Measurements from ENCODE around the gene PCP4.
A peak's percentile ranks its signal among the peaks of the same experiment; 100 is the strongest.

DNA sequence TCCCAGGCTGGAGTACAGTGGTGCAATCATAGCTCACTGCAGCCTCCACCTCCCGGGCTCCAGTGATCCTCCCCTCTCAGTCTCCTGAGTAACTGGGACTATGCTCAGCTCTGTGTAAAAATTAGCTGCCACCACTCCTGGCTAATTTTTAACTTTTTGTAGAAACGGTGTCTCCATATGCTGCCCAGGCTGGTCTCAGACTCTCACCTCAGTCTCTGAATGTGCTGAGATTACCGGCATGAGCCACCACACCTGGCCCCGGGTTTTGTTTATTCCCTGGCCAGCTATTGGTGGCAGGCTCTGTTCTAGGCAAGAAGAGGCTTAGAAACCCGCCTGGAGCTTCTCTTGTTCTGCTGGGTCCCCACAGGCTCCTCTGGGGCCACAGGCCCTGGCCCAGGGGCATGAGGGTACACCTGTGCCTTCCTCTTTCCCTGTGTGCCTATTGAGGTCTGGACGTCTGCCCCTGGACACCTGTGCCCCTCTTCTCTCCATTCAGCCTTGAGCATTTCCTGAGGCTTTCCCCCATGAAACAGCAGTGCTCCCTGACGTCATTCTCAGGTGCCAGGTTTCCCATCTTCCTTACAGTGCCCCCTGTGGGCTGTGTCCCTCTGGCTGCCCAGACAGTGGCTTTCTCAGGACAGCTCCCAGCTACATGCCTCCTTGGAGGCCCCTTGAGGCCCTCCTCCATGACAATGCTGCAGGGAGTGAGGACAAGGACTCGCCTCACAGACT is 57.5 kb downstream of the PCP4 start:
- TF ChIP-seq, protein P1, sequence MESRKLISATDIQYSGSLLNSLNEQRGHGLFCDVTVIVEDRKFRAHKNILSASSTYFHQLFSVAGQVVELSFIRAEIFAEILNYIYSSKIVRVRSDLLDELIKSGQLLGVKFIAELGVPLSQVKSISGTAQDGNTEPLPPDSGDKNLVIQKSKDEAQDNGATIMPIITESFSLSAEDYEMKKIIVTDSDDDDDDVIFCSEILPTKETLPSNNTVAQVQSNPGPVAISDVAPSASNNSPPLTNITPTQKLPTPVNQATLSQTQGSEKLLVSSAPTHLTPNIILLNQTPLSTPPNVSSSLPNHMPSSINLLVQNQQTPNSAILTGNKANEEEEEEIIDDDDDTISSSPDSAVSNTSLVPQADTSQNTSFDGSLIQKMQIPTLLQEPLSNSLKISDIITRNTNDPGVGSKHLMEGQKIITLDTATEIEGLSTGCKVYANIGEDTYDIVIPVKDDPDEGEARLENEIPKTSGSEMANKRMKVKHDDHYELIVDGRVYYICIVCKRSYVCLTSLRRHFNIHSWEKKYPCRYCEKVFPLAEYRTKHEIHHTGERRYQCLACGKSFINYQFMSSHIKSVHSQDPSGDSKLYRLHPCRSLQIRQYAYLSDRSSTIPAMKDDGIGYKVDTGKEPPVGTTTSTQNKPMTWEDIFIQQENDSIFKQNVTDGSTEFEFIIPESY (CRISPR knock-in tag; IDR thresholded peaks at IDR 0.05): no peak
- no peak for TF ChIP-seq ZBTB7A (IDR thresholded peaks at IDR 0.05; ENCODE audit: borderline replicate concordance, control insufficient read depth, low read depth, low read length)
- TF ChIP-seq, protein P2, sequence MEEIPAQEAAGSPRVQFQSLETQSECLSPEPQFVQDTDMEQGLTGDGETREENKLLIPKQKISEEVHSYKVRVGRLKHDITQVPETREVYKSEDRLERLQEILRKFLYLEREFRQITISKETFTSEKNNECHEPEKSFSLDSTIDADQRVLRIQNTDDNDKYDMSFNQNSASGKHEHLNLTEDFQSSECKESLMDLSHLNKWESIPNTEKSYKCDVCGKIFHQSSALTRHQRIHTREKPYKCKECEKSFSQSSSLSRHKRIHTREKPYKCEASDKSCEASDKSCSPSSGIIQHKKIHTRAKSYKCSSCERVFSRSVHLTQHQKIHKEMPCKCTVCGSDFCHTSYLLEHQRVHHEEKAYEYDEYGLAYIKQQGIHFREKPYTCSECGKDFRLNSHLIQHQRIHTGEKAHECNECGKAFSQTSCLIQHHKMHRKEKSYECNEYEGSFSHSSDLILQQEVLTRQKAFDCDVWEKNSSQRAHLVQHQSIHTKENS (CRISPR knock-in tag; IDR thresholded peaks at IDR 0.05): no peak
- no peak for TF ChIP-seq POLR2A (conservative IDR thresholded peaks at IDR 0.05)
- TF ChIP-seq, protein P3, sequence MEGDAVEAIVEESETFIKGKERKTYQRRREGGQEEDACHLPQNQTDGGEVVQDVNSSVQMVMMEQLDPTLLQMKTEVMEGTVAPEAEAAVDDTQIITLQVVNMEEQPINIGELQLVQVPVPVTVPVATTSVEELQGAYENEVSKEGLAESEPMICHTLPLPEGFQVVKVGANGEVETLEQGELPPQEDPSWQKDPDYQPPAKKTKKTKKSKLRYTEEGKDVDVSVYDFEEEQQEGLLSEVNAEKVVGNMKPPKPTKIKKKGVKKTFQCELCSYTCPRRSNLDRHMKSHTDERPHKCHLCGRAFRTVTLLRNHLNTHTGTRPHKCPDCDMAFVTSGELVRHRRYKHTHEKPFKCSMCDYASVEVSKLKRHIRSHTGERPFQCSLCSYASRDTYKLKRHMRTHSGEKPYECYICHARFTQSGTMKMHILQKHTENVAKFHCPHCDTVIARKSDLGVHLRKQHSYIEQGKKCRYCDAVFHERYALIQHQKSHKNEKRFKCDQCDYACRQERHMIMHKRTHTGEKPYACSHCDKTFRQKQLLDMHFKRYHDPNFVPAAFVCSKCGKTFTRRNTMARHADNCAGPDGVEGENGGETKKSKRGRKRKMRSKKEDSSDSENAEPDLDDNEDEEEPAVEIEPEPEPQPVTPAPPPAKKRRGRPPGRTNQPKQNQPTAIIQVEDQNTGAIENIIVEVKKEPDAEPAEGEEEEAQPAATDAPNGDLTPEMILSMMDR (IDR thresholded peaks at IDR 0.05 in 2 of 3, conservative IDR thresholded peaks at IDR 0.05 in 1 of 3; ENCODE audit: insufficient read depth in 2 of 3, low read depth in 1 of 3, low read length in 3 of 3): 0 out of 6 replicates have a peak, but pooled peaks of 2 of the 3 experiments have one; percentile 15 to 16
- TF ChIP-seq SP1 (CRISPR knock-in tag; IDR thresholded peaks at IDR 0.05): no peak
- TF ChIP-seq, protein P4, sequence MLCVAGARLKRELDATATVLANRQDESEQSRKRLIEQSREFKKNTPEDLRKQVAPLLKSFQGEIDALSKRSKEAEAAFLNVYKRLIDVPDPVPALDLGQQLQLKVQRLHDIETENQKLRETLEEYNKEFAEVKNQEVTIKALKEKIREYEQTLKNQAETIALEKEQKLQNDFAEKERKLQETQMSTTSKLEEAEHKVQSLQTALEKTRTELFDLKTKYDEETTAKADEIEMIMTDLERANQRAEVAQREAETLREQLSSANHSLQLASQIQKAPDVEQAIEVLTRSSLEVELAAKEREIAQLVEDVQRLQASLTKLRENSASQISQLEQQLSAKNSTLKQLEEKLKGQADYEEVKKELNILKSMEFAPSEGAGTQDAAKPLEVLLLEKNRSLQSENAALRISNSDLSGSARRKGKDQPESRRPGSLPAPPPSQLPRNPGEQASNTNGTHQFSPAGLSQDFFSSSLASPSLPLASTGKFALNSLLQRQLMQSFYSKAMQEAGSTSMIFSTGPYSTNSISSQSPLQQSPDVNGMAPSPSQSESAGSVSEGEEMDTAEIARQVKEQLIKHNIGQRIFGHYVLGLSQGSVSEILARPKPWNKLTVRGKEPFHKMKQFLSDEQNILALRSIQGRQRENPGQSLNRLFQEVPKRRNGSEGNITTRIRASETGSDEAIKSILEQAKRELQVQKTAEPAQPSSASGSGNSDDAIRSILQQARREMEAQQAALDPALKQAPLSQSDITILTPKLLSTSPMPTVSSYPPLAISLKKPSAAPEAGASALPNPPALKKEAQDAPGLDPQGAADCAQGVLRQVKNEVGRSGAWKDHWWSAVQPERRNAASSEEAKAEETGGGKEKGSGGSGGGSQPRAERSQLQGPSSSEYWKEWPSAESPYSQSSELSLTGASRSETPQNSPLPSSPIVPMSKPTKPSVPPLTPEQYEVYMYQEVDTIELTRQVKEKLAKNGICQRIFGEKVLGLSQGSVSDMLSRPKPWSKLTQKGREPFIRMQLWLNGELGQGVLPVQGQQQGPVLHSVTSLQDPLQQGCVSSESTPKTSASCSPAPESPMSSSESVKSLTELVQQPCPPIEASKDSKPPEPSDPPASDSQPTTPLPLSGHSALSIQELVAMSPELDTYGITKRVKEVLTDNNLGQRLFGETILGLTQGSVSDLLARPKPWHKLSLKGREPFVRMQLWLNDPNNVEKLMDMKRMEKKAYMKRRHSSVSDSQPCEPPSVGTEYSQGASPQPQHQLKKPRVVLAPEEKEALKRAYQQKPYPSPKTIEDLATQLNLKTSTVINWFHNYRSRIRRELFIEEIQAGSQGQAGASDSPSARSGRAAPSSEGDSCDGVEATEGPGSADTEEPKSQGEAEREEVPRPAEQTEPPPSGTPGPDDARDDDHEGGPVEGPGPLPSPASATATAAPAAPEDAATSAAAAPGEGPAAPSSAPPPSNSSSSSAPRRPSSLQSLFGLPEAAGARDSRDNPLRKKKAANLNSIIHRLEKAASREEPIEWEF (CRISPR knock-in tag; IDR thresholded peaks at IDR 0.05): no peak
- TF ChIP-seq, protein P5, sequence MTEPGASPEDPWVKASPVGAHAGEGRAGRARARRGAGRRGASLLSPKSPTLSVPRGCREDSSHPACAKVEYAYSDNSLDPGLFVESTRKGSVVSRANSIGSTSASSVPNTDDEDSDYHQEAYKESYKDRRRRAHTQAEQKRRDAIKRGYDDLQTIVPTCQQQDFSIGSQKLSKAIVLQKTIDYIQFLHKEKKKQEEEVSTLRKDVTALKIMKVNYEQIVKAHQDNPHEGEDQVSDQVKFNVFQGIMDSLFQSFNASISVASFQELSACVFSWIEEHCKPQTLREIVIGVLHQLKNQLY (CRISPR knock-in tag; conservative IDR thresholded peaks at IDR 0.05): no peak
- no peak for TF ChIP-seq NEUROD1 (IDR thresholded peaks at IDR 0.05; ENCODE audit: borderline replicate concordance, low read depth, low read length, partially characterized antibody)

Data from K562 (cell line).